HG03469 (cell line): ENCODE measurements around the gene LRRN4.
A peak's percentile ranks its signal among the peaks of the same experiment; 100 is the strongest.

Experiments used
- ATAC-seq: cut with Tn5 transposase; IDR thresholded peaks from one replicate; pipeline ENCODE4 v1.9.1; 2021; ENCODE audit warnings: mild to moderate bottlenecking, moderate library complexity, moderate number of reproducible peaks; ENCODE audit not compliant: unreplicated experiment

Gene LRRN4

DNA sequence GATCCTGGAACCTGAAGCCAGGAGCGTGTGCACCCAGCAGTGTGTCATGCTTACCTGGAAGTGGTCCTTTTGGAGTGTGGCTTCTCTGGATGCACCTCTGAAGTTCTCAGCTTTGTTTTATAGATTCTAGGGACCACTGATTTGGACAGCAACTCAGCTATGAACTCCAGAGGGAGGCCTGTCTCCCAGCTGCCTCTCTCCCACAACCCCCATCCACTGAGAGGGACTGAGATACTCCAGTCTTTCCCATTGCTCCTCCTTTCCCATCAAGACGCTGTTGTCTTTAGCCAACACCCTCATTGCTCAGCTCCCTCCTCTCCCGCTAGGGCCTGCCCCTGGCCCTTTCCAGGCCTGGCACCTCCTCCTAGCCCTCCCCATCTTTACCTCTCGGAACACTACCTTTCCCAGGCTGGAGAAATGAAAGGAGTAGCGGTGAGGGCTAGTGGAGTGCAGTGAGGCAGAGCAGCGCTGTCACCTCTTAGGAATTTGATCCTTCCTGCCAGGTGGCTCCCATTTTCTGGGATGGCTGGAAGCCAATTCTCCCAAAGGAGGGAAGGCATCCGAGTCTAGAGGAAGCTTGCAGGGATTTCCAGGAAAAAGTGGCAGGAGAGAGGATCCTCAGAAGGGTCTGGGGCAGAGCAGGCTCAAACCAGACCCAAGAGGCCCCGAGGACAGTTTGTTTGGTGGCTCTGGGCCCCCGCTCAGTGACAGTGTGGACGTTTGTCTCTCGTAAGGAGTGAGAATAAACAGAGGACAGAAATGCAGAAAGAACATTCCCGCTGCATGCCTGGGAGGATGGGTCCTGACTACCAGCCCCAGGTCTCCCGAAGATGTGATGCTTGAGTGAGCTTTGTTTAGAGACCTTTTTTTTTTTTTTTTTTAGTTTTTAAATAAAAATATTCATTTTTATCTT is at the start of gene LRRN4:
TSS of gene LRRN4 (minus strand) at position 285 of the 913 bp plus-strand sequence. CDS start 1,261 bp downstream, outside the sequence.
- no peak for ATAC-seq

DNA sequence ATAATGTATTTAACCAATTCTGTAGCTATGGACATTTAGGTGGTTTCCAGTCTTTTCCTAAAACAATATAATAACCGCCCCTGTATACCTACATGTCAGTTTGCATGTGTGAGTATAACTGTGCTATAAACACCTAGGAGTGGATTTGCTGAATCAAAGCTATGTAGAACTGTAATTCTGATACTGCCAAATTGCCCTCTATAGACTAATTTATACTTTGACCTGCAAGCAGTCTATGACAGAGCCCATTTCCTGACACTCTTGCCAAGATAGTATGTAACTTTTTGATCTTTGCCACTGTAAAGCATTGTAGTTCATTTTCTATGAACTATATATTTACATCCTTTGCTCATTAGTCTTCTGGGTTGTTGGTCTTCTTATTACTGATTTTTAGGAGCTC is 49.4 kb upstream of the LRRN4 start:
- no peak for ATAC-seq

DNA sequence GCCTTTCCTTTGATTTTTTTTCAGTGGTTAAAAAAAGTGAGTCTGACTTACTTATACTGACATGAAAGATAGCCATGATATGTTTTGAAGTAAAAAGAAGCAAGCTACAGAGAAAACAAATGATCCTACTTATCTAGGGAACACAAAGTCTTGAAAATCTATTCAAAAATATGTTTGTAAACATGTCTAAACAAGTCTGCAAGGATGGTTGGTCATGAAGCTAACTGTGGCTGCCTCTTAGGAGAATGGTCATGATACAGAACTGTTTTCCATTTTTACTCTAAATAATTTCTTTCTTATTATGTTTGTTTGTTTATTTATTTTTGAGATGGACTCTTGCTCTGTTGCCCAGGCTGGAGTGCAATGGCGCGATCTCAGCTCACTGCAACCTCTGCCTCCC is 47.5 kb upstream of the LRRN4 start:
- ATAC-seq: no peak

DNA sequence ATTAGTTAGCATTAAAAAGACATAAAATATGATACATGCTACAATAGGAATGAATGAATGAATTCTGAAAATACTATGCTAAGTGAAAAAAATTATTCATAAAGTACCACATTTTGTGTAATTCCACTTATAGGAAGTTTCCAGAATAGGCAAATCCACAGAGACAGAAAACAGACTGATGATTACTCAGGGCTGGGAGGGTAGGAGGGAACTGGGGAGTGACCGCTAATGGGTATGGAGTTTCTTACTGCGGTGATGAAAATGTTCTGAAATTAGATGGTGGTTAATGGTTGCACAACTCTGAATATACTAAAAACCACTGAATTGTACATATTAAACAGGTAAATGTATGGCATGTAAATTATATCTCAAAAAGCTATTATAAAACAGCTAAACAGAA is 46.4 kb upstream of the LRRN4 start:
- no peak for ATAC-seq

DNA sequence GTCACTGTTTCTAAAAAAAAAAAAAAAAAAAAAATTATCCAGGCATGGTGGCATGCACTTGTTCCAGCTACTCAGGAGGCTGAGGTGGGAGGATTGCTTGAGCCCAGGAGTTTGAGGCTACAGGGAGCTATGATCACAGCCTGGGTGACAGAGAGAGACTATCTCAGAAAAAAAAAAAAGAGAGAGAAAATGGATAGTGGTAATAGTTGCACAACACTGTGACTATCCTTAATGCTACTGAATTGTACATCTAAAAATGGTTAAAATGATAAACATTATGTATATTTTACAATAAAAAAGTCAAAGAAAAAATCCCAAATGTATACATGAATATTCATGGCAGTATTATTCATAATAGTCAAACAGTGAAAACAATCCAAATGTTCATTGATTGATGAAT is 46.0 kb upstream of the LRRN4 start:
- ATAC-seq: no peak

DNA sequence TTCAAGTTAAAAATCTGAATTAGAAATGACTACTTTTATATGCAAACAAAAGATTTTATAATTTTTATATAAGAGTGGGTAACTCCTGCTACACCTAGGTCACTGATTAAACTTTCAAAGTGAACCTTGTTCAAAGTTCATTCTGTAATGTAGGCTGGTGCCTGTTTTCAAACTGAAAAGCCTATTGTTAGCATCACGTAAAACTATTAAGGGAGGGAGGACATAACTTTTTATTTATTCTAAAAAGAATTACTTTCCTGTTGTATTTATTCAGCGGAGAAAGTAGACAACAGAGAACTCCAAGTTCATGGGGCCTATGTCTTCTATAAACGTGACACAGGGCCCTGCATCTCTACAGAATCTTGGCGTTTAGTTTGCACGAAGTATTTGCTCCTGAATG is 41.5 kb upstream of the LRRN4 start:
- ATAC-seq: no peak

DNA sequence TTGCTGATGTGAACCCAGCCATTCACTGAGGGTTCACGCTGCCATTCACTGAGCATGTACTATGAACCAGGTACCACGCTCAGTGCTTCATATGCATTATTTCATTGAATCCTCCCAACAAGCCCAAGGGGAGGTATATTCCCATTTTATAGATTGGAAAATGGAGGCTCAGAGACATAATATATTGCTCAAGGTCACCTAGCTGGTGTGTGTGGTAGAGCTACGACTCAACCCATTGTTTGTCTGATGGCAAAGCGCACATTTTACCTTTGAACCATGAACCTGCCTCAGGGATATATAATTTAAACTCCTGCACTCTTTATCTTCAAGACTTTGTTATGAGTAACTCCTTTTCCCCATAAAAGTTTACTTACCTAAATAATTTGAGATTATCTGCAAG is 40.7 kb upstream of the LRRN4 start:
- ATAC-seq: no peak

DNA sequence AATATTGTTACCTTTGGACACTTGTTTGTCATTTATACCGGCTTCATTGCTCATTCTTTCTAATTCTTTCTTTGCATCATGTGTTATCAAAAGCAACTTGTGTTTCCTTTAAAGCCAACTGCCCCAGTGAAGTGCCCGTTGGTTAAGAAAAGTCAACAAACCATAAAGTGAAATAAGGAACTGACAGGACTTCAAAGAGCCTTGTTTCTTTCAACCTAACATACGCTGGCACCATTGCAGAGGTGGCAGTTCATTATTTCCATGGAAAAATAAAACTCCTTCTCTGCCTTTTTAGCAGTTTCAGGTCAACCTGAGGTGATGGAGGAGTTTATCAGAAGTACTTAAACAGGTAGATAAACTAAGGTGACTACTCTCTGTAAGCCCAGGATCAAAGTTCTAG is 40.2 kb upstream of the LRRN4 start:
- no peak for ATAC-seq

DNA sequence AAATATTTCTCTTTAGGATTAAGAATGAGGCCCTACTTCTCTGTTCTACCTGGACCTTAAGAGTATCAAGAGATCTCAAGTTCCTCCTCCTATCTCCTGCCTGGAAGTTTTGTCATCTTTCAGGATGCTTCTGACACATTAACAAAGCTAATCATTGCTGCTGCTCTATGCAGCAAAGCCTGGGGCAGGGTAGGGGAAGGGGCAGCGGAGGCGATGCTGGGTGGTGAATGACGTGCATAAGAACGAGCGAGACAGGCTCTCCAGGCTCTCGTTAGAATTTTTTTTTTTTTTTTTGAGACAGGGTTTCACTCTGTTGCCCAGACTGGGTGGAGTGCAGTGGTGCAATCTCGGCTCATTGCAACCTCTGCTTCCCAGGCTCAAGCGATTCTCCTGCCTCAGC is 37.8 kb upstream of the LRRN4 start:
- no peak for ATAC-seq

DNA sequence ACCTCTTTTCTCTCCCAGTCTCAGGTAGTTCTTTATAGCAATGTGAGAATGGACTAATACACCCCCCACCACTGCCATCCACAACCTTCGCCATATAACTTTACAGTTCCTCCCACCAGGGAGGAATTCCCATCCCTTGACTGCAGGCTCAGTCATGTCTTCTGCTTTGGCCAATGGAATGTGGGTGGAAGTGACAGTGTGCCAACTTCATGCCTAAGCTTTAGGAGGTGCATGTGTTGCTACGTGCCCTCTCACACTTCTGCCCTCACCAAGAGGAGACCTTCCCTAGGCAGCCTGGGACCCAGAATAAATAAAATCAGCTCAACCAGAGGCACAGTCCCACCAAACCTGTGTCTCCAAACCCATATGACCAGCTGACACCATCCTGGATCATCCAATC is 33.0 kb upstream of the LRRN4 start:
- no peak for ATAC-seq

DNA sequence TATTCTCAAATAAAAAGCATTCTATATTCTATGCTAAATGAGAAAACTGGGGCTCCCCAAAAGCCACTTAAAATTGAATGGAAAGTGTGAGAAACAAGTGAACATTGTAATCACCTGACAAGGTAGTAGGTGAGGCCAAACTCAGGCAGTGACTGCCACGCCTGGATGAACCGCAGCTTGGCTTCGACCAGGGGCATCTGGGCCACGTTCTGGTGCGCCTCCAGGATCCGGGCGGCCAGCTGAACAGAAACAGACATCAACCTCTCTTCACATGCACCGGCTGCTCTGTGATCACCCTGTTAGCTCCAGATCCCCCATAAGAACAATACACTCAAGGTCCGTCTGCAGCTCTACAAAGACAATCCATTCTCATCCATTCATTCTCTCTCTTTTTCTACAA is 30.1 kb upstream of the LRRN4 start:
- ATAC-seq: no peak

DNA sequence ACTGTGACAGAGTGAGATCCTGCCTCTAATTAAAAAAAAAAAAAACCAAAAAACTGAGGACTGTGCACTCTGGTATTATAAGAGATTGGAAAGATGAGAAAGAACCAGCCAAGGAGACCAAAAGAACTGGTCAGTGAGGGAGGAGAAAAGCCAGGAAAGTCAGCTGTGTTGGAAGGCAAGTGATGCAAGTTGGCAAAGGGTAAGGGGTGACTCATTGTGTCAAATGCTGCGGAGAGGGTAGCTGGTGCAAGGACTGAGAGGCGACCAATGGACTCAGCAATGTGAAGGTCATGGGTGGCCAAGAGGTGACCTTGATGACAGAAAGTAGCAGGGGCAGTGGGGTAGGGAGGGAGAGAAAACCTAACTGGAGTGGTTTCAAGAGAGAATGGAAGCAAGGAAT is 27.4 kb upstream of the LRRN4 start:
- no peak for ATAC-seq

DNA sequence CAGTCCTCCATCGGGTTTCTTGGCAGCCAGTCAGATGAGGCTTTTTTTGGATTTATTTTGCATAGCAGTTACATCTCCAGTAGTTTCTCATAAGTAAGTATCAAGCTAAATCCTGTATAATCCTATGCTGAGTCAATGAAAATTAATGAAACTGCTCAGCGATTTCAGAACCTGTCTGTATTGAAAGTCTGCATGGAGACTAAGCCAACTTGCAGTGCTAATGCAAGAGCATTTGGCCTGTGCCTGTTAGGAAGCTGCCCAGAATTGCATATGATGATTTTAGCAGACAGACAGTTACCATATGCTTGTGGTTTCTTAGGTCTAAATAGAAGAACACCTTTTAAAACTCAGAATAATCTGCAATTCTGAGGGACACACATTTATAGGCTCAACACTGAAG is 25.2 kb upstream of the LRRN4 start:
- ATAC-seq: no peak

DNA sequence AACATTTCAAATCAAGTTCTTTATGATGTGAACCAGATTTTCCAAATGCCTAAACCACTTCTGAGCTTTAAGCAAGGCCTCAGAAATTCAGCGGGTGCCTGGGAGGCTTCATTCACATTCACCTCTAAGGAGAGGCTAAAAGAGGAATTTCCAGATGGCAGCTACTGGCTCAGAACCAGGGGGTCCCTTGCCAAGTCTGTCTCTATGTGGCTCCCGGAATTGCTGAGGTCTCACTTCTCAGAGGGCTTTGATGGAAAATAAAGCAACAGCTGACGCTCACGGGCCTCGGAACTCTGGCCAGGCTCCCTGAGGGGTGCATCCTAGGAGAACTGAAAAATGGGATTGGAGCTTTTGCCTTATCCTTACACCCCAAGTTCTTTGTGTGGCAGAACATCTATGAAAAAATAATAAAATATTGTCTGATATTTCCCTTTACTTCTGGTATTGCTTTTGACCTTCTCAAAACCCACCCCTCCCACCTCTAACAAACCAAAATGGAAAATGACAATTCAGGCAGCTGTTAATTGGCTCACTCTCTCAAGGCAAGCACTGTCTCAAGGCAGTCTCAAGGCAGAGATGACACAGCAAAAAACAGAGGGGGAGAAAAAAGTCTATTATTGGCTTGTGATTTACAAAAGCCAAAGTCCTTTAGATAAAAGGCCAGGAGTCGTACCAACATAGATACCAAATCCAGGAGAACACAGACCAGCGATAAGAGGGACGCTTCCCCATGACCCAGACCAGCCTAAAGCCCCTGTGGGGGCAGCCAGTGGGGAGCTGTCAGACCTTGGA is 21.8 kb upstream of the LRRN4 start:
- no peak for ATAC-seq

DNA sequence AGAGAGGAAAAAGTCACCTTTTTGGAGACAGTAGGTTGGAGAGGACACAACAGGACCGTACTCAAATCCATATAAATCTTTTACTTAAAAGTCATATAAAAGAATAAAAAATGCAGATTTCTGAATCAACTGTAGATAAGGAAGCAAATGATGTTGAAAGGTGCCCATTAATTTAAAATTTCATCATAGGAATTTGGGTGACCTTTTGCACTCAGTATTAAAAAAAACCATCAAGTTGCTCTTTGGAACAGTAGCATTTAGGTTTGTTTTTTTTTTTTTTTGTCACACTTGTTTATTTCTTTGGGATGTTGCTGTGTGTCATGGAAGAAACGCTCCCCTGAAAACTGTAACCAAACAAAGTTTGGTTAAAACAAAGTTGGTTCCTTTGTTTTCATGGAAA is 20.9 kb upstream of the LRRN4 start:
- no peak for ATAC-seq

DNA sequence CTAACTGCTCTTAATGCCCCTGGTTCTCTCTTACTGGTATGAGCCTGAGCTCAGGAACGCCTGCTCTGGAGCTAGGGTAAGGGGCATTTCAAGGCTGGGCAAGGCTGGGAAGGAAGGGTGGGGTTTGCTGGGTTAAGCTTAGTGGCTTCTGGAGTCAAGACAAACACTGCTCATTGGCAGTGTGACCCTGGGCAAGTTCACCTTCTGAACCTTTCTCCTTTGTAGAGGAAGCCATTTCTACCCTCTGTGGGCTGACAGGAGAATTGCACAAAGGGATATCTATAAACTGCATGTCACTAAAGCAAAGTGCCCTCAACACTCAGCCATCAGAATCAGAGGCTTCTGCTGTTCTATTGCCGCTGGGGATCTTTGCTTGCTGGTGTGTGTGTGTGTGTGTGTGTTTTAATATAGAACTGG is 20.3 kb upstream of the LRRN4 start:
- ATAC-seq: peak; percentile 95

DNA sequence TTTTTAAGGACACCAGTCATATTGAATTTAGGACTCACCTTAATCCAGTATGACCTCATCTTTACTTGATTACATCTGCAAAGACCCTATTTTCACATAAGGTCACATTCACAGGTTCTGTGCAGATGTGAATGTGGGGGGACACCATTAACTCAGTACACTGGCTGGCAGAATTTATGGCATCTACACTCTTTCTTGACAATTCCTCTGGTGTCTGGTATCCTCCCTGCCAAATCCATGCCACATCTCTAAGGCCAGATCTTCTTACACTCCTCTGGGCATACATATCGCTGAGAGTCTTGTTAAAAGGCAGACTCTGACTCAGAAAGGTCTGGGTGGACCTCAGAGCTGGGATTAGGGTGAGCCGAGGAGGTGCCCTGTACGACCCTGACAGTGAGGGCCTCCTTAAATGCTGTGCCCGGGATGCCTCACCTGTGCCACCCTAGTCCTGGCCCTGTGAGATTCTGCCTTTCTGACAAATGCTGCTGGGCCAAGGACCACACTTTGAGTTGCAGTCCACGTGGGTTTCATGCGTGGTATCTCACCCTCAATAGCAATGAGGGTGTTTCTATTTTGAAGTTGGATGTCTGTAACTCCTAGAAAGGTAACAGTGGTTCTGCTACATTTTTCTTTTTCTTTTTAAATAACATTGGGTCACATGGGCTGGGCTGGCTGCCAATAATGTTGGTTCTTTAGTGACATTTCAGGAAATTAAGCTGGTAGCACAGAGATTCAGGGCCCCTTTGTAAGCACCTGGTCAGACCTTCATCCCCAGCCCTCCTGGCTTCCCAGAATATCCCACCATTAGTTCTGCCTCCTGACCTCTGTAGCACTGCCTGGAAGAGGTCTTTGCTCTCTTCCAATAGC is 17.2 kb upstream of the LRRN4 start:
- ATAC-seq: no peak

DNA sequence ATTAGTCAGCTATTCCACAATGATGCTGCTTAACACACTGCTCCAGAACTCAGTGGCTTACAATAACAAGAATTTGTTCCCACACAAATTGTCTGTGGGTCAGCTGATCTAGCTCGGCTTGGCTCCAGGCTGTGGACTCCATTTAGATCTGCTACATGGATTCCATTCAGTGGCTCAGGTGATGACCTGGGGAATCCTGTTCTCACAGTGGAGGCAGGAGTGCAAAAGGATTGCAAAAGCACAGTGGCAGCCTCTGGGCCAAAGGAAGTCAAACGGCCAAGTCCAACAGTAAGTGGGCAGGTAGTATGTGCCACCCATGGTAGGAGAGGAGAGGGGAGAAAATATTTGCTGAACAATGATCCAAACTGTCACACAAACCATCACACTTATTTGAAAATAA is 15.8 kb upstream of the LRRN4 start:
- ATAC-seq: no peak

DNA sequence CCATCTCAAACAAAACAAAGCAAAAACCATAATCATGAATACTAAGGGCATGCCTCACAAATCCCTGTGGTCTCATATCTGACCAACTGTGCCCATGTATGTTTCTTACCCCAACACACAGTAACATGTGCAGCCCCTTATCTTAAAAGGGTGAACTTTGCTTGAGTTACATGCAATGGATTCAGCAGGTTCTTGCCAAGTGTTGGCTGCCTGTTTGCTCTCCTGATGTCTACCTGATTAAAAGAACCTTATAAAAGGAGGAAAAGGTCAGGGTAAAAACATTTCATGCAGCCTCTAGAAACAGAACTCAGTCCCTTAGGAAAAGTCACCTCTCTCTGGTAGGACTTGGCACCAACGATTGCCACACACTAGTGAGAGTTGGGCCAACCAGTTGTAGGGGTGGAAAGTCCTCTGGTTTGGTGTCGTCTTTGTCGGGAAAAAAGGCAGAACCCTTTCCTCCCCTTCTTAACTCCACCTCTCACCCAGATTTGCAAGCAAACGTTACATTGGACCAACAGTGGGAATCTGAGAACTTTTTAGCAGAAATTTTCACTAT is 14.0 kb upstream of the LRRN4 start:
- ATAC-seq: no peak

DNA sequence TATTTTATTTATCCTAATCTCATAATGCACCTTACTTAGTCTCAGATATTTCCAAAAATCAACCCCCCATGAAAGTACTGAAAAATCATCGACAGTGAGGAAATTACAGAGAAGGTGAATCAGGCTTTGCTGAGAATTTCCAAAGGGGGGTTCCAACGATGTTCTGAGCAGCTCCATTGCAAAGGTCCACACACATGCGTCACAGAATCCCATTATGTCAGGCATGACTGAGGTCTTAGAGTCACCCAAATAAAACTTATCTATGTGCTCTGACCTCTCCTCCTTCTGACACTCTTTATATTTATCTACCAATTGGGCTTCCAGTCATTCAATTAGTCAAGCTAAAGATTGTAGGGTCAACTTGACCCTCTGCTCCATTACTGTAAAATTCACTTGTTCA is 12.7 kb upstream of the LRRN4 start:
- no peak for ATAC-seq

DNA sequence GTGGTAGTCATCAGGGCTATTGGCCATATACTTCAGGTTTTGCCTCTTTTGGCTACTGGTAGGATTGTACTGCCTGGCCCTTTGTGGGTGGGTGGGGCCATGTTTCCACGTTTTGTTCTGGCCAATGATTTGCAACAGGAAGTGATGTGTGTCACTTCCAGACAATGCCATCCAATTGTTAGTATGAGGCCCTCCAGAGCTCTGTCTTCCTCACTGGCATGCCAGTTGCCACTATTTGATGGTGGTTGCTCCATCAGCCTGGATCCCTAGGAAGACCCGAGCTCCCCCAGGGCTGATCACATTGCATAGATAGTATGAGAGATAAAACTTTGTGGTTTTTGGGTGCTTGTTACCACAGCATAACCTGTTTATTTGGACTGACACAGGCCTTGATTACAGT is 7.7 kb upstream of the LRRN4 start:
- ATAC-seq: no peak
